ENCODE data around the gene PPP1R17.

- no peak for TF ChIP-seq CTCF (IDR thresholded peaks at IDR 0.05)
- no peak for TF ChIP-seq POLR2A (IDR thresholded peaks at IDR 0.05)
Measured at GRCh38 chr7:31751726-31752125, 64.7 kb downstream of the PPP1R17 start.

Measured in Peyer's patch (tissue), 4 donors.